T-helper 2 cell treated with Interferon-gamma antibody and Interleukin-4, amounts not matched to agents 5 μg/mL and 100 μg/mL, for 36 hours (primary cell): ENCODE data around the gene MAN2A2.

Experiments used
- DNase-seq: peaks from one replicate; pipeline ENCODE4 v3.0.0; 2021; ENCODE audit warnings: low spot score
- H3K27ac Mint-ChIP-seq: one replicate; pipeline ENCODE4 v1.8.0; 2021; ENCODE audit warnings: mild to moderate bottlenecking, mixed read lengths
- H3K27me3 Mint-ChIP-seq: one replicate; pipeline ENCODE4 v1.8.0; 2021; ENCODE audit warnings: low read depth, mixed read lengths
- H3K36me3 Mint-ChIP-seq: one replicate; pipeline ENCODE4 v1.8.0; 2021; ENCODE audit warnings: low read depth, mixed read lengths
- H3K4me1 Mint-ChIP-seq: one replicate; pipeline ENCODE4 v1.8.0; 2021; ENCODE audit warnings: low read depth, mixed read lengths
- H3K4me3 Mint-ChIP-seq: one replicate; pipeline ENCODE4 v1.8.0; 2022; ENCODE audit warnings: mild to moderate bottlenecking, moderate library complexity, mixed read lengths
- H3K9me3 Mint-ChIP-seq: one replicate; pipeline ENCODE4 v1.8.0; 2021; ENCODE audit warnings: mixed read lengths

Gene MAN2A2

GRCh38 chr15:90902840-90903732 lies at the start of gene MAN2A2:
Gene MAN2A2, plus strand, starts transcription at chr15:90903302. Its CDS starts 906 bp downstream, at chr15:90904208.
- peaks cover 30% of the 10 kb centered on the region for H3K36me3 Mint-ChIP-seq
- peak within 1 kb of the TSS; percentile 88 for H3K27ac Mint-ChIP-seq
- peak; percentile 84 for DNase-seq
- H3K4me1 Mint-ChIP-seq = peaks cover 29% of the 10 kb centered on the region
- no peaks in the 10 kb centered on the region for H3K9me3 Mint-ChIP-seq
- H3K4me3 Mint-ChIP-seq = peak within 1 kb of the TSS; percentile 89
- H3K27me3 Mint-ChIP-seq = no peaks in the 10 kb centered on the region

- Mint-ChIP-seq H3K36me3 (peaks cover 22% of the 10 kb centered on the region), H3K9me3 (peaks cover 4% of the 10 kb centered on the region), H3K27me3 (no peaks in the 10 kb centered on the region), H3K27ac (peak overlapping the region; percentile 73), H3K4me1 (peaks cover 80% of the 10 kb centered on the region), H3K4me3 (peak overlapping the region; percentile 18)
- DNase-seq = no peak
Observed at GRCh38 chr15:90855139-90855538, 48.0 kb upstream of the MAN2A2 start.

GRCh38 chr15:90857337-90857736 lies 45.8 kb upstream of the MAN2A2 start:
- H3K4me3 Mint-ChIP-seq = no peak overlapping the region
- H3K27ac Mint-ChIP-seq = peak overlapping the region; percentile 29
- peaks cover 63% of the 10 kb centered on the region for H3K4me1 Mint-ChIP-seq

GRCh38 chr15:90857883-90858443 lies 45.1 kb upstream of the MAN2A2 start:
- Mint-ChIP-seq H3K27ac (peak overlapping the region; percentile 60), H3K4me3 (no peak overlapping the region), H3K4me1 (peaks cover 57% of the 10 kb centered on the region), H3K36me3 (peaks cover 12% of the 10 kb centered on the region), H3K27me3 (no peaks in the 10 kb centered on the region), H3K9me3 (peaks cover 4% of the 10 kb centered on the region)
- no peak for DNase-seq

More at GRCh38 chr15:90857337-90857736, 45.8 kb upstream of the MAN2A2 start:
- H3K9me3 Mint-ChIP-seq = peaks cover 4% of the 10 kb centered on the region
- no peaks in the 10 kb centered on the region for H3K27me3 Mint-ChIP-seq
- no peak for DNase-seq
- H3K36me3 Mint-ChIP-seq = peaks cover 13% of the 10 kb centered on the region

GRCh38 chr15:90859234-90860131 lies 43.6 kb upstream of the MAN2A2 start:
- peaks cover 1% of the 10 kb centered on the region for H3K9me3 Mint-ChIP-seq
- DNase-seq = no peak
- H3K27me3 Mint-ChIP-seq = no peaks in the 10 kb centered on the region
- H3K4me3 Mint-ChIP-seq = no peak overlapping the region
- H3K27ac Mint-ChIP-seq = peak overlapping the region; percentile 73
- peaks cover 5% of the 10 kb centered on the region for H3K36me3 Mint-ChIP-seq
- H3K4me1 Mint-ChIP-seq = peaks cover 50% of the 10 kb centered on the region

GRCh38 chr15:90860450-90860849 lies 42.7 kb upstream of the MAN2A2 start:
- H3K27me3 Mint-ChIP-seq = no peaks in the 10 kb centered on the region
- no peak for DNase-seq
- no peak overlapping the region for H3K4me3 Mint-ChIP-seq
- H3K9me3 Mint-ChIP-seq = no peaks in the 10 kb centered on the region
- peaks cover 42% of the 10 kb centered on the region for H3K4me1 Mint-ChIP-seq
- no peaks in the 10 kb centered on the region for H3K36me3 Mint-ChIP-seq
- H3K27ac Mint-ChIP-seq = no peak overlapping the region

GRCh38 chr15:90860942-90861675 lies 42.0 kb upstream of the MAN2A2 start:
- H3K36me3 Mint-ChIP-seq = no peaks in the 10 kb centered on the region
- H3K27me3 Mint-ChIP-seq = no peaks in the 10 kb centered on the region
- no peak for DNase-seq
- H3K27ac Mint-ChIP-seq = no peak overlapping the region
- no peaks in the 10 kb centered on the region for H3K9me3 Mint-ChIP-seq
- no peak overlapping the region for H3K4me3 Mint-ChIP-seq
- peaks cover 40% of the 10 kb centered on the region for H3K4me1 Mint-ChIP-seq

- H3K9me3 Mint-ChIP-seq = no peaks in the 10 kb centered on the region
- H3K36me3 Mint-ChIP-seq = no peaks in the 10 kb centered on the region
- H3K27me3 Mint-ChIP-seq = no peaks in the 10 kb centered on the region
- DNase-seq = no peak
- peaks cover 38% of the 10 kb centered on the region for H3K4me1 Mint-ChIP-seq
- H3K27ac Mint-ChIP-seq = no peak overlapping the region
- no peak overlapping the region for H3K4me3 Mint-ChIP-seq
Observed at GRCh38 chr15:90862487-90862886, 40.6 kb upstream of the MAN2A2 start.

- no peaks in the 10 kb centered on the region for H3K27me3 Mint-ChIP-seq
- H3K4me3 Mint-ChIP-seq = no peak overlapping the region
- no peaks in the 10 kb centered on the region for H3K9me3 Mint-ChIP-seq
- no peaks in the 10 kb centered on the region for H3K36me3 Mint-ChIP-seq
- peaks cover 36% of the 10 kb centered on the region for H3K4me1 Mint-ChIP-seq
- no peak for DNase-seq
- peak overlapping the region; percentile 55 for H3K27ac Mint-ChIP-seq
Observed at GRCh38 chr15:90862964-90863778, 39.9 kb upstream of the MAN2A2 start.

GRCh38 chr15:90863987-90864386 lies 39.1 kb upstream of the MAN2A2 start:
- no peak overlapping the region for H3K27ac Mint-ChIP-seq
- no peaks in the 10 kb centered on the region for H3K9me3 Mint-ChIP-seq
- peak; percentile 47 for DNase-seq
- H3K36me3 Mint-ChIP-seq = peaks cover 3% of the 10 kb centered on the region
- no peak overlapping the region for H3K4me3 Mint-ChIP-seq
- no peaks in the 10 kb centered on the region for H3K27me3 Mint-ChIP-seq
- peaks cover 44% of the 10 kb centered on the region for H3K4me1 Mint-ChIP-seq

- no peaks in the 10 kb centered on the region for H3K27me3 Mint-ChIP-seq
- H3K9me3 Mint-ChIP-seq = no peaks in the 10 kb centered on the region
- peaks cover 45% of the 10 kb centered on the region for H3K4me1 Mint-ChIP-seq
- no peak overlapping the region for H3K4me3 Mint-ChIP-seq
- peaks cover 3% of the 10 kb centered on the region for H3K36me3 Mint-ChIP-seq
- DNase-seq = no peak
- H3K27ac Mint-ChIP-seq = no peak overlapping the region
Observed at GRCh38 chr15:90864507-90864906, 38.6 kb upstream of the MAN2A2 start.

- no peaks in the 10 kb centered on the region for H3K9me3 Mint-ChIP-seq
- no peak for DNase-seq
- peaks cover 50% of the 10 kb centered on the region for H3K4me1 Mint-ChIP-seq
- peaks cover 7% of the 10 kb centered on the region for H3K36me3 Mint-ChIP-seq
- H3K4me3 Mint-ChIP-seq = no peak overlapping the region
- H3K27ac Mint-ChIP-seq = peak overlapping the region; percentile 6
- H3K27me3 Mint-ChIP-seq = no peaks in the 10 kb centered on the region
Observed at GRCh38 chr15:90865702-90866101, 37.4 kb upstream of the MAN2A2 start.
